SK-N-SH (cell line): ENCODE results near the gene SAMD5.

Experiments used
- EP300 ChIP-seq, 2 experiments: IDR thresholded peaks; 2 replicates each; pipeline versions ENCODE4 v1.4.0 to v1.6.1; 2012; ENCODE audit warnings: borderline replicate concordance in 1 of 2, low read depth in 1 of 2, low read length in 1 of 2
- EZH2phosphoT487 ChIP-seq: fragments of 200-600 bp; sonication (generic); IDR thresholded peaks from 2 replicates; pipeline ENCODE4 v1.6.1; 2017; ENCODE audit warnings: low read depth, mixed run types, mild to moderate bottlenecking, antibody characterized with exemption, moderate library complexity, borderline replicate concordance
- GABPA ChIP-seq: IDR thresholded peaks from 2 replicates; pipeline ENCODE4 v1.4.0; 2012; ENCODE audit warnings: low read depth, mild to moderate bottlenecking
- GATA2 ChIP-seq: sonication (generic); formaldehyde crosslinking; IDR thresholded peaks from 2 replicates; pipeline ENCODE4 v1.5.0; 2020; ENCODE audit warnings: mild to moderate bottlenecking, missing genetic modification reagents
- JUND ChIP-seq: IDR thresholded peaks from 2 replicates; pipeline ENCODE4 v1.4.0; 2012
- POLR2AphosphoS5 ChIP-seq: IDR thresholded peaks from 2 replicates; pipeline ENCODE4 v1.6.1; 2012; ENCODE audit warnings: low read depth, low read length
- RAD21 ChIP-seq: IDR thresholded peaks from 2 replicates; pipeline ENCODE4 v1.6.1; 2012; ENCODE audit warnings: mild to moderate bottlenecking, low read length
- SMC3 ChIP-seq: IDR thresholded peaks from 2 replicates; pipeline ENCODE4 v1.6.1; 2012; ENCODE audit warnings: low read depth, low read length, improper control_type of control experiment
- TAF1 ChIP-seq: IDR thresholded peaks from 2 replicates; pipeline ENCODE4 v1.6.1; 2012; ENCODE audit warnings: low read depth, mild to moderate bottlenecking, low read length, moderate library complexity, borderline replicate concordance
- TEAD4 ChIP-seq: IDR thresholded peaks from 2 replicates; pipeline ENCODE4 v1.4.0; 2012; ENCODE audit warnings: mild to moderate bottlenecking, borderline replicate concordance; ENCODE audit not compliant: insufficient read depth
- TF ChIP-seq, protein P1 (sequence below): fragments of 200-600 bp; sonication (generic); IDR thresholded peaks from 2 replicates; pipeline ENCODE4 v1.6.1; 2017; ENCODE audit warnings: antibody characterized with exemption, mild to moderate bottlenecking, moderate library complexity
- TF ChIP-seq, protein P2 (sequence below): fragments of 150-350 bp; IDR thresholded peaks from 2 replicates; pipeline ENCODE4 v1.6.1; 2016; ENCODE audit warnings: mild to moderate bottlenecking, low read depth, low read length

DNA sequence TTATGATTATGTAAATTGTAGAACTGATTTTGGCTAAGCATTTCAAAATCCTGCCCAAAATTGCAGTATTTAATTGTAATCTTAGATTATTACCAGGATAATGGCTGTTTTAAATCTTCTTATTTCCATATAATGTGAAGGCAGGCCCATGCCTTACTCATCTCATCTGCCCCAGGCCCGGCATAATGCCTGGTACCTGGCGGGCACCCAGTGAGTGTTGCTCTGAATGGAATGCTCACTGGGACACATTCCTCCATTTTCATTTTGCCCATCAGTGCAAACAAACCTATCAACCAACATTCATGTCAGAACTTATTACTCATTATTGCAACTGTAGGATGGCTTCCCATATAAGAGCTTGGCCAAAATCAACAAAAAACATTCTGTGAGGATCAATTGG lies 22.8 kb downstream of the SAMD5 start:
- no peak for TF ChIP-seq EZH2phosphoT487
- TF ChIP-seq GABPA = no peak
- no peak for TF ChIP-seq TEAD4
- TF ChIP-seq RAD21 = no peak
- no peak for TF ChIP-seq EP300 (IDR thresholded peaks at IDR 0.05; ENCODE audit: borderline replicate concordance in 1 of 2, low read depth in 1 of 2, low read length in 1 of 2)
- TF ChIP-seq, protein P1, sequence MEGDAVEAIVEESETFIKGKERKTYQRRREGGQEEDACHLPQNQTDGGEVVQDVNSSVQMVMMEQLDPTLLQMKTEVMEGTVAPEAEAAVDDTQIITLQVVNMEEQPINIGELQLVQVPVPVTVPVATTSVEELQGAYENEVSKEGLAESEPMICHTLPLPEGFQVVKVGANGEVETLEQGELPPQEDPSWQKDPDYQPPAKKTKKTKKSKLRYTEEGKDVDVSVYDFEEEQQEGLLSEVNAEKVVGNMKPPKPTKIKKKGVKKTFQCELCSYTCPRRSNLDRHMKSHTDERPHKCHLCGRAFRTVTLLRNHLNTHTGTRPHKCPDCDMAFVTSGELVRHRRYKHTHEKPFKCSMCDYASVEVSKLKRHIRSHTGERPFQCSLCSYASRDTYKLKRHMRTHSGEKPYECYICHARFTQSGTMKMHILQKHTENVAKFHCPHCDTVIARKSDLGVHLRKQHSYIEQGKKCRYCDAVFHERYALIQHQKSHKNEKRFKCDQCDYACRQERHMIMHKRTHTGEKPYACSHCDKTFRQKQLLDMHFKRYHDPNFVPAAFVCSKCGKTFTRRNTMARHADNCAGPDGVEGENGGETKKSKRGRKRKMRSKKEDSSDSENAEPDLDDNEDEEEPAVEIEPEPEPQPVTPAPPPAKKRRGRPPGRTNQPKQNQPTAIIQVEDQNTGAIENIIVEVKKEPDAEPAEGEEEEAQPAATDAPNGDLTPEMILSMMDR = no peak
- TF ChIP-seq JUND = no peak
- no peak for TF ChIP-seq GATA2 (CRISPR knock-in tag)
- TF ChIP-seq TAF1 = no peak
- no peak for TF ChIP-seq POLR2AphosphoS5
- TF ChIP-seq SMC3 = no peak
- TF ChIP-seq, protein P2, sequence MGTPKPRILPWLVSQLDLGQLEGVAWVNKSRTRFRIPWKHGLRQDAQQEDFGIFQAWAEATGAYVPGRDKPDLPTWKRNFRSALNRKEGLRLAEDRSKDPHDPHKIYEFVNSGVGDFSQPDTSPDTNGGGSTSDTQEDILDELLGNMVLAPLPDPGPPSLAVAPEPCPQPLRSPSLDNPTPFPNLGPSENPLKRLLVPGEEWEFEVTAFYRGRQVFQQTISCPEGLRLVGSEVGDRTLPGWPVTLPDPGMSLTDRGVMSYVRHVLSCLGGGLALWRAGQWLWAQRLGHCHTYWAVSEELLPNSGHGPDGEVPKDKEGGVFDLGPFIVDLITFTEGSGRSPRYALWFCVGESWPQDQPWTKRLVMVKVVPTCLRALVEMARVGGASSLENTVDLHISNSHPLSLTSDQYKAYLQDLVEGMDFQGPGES = no peak
